NK-92 (cell line): ENCODE measurements around the gene C18orf63.
"Not testable (repeated sequence)": the region's sequence is repeated elsewhere in the genome, so short reads cannot be mapped to it uniquely, and the experiment has no call there.

Source experiments
- DNase-seq: peaks from one replicate; lab custom pipeline; 2025; ENCODE audit not compliant: unreplicated experiment; lab: John Stamatoyannopoulos, UW

C18orf63 gene

DNA sequence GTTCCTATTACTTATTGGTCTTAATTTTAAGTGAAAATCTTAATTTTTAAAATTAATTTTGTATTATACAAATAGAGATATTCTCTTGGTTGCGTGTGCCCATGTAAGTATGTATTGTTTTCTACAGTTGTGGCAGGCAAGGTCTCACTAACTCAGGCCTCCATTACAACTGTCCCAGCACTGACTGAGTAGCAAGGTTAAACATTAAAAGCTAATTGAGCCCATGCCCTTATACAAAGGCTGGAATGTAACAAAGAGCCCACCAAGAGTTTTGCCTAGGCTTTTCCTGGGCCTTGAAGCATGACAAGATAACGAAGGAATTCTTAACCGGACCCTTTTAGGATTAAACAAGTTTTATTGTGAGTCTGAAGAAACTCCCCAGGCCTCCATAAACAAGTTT is 11.2 kb downstream of the C18orf63 start:
- DNase-seq = not testable (repeated sequence)

DNA sequence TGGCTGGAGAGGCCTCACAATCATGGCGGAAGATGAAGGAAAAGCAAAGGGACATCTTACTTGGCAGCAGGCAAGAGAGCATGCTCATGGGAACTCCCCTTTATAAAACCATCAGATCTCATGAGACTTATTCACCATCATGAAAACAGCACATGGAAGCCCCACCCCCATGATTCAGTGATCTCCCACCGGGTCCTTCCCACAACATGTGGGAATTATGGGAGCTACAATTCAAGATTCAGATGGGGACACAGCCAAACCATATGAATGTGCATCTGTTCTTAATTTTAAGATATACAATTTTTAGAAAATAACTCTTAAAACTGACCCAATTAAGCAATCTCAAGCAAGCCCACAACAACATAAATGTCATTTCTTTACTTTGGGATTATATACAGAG is 12.6 kb downstream of the C18orf63 start:
- no peak for DNase-seq

DNA sequence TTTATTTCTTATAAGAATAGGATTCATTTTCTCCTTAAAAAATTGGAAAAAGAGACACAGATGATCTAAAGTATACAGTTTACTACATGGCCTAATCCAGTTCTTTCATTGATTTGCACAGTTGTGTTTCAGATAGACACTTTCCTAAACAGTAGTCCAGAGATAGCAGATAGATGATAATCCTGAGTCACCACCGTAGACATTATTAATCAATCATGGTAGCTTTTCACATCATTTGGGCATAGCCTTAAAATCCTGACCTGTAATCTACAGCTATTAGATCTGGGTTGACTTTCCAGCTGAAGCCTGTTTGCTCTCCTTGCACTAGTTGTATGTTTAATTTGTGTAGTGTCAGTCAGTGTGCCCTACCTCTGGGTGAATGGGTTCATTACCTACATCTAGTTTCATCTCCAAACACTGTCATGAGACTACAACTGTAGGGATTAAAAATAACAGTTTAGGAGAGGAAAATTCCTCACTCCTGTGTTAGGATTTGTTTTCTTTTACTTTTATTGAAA is 14.1 kb downstream of the C18orf63 start:
- DNase-seq = no peak

DNA sequence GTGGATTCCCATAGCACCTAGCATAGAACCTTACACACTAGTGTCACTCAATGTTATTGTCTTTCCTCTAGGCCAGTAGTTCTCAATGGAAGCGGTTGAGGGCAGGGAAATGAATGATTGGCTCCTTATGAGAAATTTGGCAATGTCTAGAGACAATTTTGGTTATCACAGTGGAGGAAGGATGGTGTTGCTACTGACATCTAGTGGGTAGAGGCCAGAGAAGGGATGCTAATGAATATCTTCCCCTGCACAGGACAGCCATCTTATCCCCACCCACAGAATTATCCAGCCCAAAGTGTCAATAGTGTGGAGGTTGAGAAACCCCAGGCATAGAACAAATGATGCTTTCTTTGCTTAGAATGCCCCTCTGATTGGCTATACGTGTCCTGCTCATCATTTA is 15.8 kb downstream of the C18orf63 start:
- DNase-seq = no peak

- no peak for DNase-seq
Observed at GRCh38 chr18:74333091-74333490, 17.5 kb downstream of the C18orf63 start.

- no peak for DNase-seq
Observed at GRCh38 chr18:74334242-74334893, 18.7 kb downstream of the C18orf63 start.

GRCh38 chr18:74336656-74337055 is 21.0 kb downstream of the C18orf63 start:
- no peak for DNase-seq

DNA sequence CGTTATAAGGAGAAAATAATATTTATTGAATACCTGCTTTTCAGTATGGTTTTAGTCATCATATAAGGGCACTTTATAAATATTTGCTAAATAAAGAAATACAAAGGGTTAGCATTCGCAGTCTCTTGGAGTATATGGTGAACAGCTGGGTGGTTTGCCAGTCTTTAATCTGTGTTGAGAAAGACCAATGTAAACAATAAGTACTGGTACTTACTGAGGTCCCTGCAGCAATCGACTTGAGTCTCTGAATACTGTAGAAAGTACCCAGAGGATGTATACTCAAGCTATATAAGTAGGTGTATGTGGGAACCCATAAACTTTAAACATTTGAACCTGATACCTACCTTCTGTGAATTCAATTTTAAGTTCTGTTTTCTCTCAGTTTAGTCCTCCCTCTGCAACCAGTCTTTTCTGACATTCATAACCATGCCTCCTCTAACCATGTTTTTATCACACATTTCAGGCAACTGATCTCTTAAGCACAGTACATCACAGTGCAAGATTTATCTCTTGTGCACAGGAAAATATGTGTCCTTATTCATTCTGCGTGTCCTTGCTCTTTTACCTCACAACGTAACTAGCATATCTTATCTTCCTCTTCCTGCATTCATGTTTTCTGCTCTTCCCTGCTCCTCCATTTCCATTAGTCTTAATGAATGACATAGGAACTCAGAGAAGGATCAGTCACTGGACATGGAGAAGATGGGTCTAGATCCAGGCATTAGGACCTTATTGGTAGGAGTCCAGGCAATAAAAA is 21.7 kb downstream of the C18orf63 start:
- DNase-seq = no peak

DNA sequence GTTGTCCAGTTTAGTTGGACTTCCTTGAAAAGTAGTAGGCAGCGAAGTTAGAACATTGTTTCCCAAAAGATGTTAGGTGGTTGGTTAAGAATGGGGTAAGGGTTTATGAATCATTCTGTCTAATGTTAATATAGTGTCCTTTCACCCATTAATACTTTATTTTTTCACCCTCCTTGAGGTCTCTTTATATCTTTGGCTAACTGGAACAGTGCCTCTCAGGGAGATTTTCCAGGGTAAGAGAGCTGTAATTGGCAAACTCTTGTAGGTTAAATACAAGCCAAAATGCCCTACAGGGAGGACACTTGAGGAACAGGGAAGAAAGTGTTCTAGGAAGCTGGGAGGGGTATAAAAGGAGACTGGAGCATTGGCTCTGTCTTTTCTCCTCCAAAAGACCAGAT is 22.3 kb downstream of the C18orf63 start:
- no peak for DNase-seq

GRCh38 chr18:74342416-74343043 is 26.9 kb downstream of the C18orf63 start:
- no peak for DNase-seq

DNA sequence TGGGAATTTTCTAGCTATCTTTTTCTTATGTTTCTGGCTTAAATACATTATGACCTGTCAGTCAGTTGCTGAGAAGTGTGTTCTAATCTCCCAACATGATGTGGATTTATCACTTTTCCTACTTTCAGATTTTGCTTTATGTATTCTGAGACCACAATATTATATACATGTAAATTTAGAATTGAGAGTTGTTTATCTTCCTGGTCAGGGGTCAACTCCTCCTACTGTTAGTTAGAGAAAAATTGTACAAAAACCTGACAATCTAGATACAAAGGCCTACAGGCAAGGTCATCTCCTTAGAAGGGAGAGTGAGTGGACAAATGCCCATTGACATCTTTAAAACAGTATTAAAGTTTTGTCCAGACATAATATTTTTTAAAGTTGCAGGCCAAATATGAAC is 30.6 kb downstream of the C18orf63 start:
- DNase-seq = no peak

- no peak for DNase-seq
Observed at GRCh38 chr18:74348581-74348980, 32.9 kb downstream of the C18orf63 start.

GRCh38 chr18:74351354-74351753 is 35.7 kb downstream of the C18orf63 start:
- no peak for DNase-seq

DNA sequence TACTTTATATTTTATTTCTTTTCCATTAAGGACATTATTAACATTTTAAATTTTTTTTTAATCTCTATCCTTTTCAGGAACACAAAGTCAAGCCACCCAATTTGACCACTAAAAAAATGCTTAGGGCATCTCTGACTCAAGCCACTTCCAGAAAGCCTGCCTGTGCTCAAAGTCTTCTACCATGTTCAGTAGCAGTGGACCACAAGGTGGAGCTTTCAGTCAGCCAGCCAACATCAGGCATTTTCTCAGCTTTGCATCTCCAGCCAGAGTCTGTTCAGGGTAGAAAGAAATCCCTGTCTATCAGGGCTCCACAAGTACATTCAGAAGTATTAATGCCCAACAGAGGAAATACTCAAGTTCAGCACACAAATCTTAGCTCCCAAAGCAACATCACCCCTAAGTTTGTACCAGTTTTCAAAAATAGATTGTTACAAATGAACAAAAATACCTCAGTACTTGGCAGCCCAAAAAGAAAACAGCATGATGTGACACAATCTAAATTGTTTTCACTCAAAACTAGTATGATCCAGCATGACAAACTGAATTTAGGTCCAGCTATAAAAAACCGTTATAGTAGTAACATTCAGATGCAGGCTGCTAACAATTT is 37.6 kb downstream of the C18orf63 start:
- no peak for DNase-seq

- no peak for DNase-seq
Observed at GRCh38 chr18:74356959-74357358, 41.3 kb downstream of the C18orf63 start.

DNA sequence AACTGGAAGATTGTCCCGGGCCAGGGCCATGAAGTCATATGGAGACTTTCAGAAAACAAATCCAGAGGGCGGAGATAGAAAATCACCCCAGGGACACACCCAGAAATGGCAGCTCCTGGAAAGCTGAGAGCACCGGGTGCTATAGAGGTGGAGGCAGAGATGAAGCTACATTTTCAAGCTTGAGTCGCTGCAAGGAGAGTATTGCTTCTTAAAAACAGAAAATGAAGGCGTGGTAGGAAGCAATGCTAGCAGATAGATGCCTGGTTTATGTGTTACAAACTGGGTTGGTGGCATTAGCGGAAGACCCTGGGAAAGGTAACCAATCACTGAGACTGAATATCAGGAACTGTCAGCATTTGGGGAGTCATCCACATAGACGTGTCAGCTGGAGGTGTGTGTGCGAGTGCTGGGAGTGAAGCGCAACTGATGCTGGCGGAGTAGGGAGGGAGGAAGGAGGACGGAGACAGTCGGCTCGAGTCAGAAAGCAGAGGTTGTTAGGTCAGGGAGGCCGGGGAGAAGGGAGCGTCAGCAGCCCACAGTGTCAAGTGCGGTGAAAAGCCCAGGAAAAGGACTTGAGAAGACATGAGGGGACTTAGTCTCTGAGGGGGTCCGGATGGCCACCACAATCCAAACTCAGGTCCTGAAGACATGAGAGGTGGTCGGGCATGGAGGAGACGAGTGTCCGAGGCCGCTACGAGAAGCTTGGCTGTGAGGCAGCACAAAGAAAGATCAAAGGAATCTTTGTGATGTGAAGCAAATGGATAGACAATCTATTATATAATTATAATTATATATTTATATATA is 45.4 kb downstream of the C18orf63 start:
- DNase-seq = no peak

DNA sequence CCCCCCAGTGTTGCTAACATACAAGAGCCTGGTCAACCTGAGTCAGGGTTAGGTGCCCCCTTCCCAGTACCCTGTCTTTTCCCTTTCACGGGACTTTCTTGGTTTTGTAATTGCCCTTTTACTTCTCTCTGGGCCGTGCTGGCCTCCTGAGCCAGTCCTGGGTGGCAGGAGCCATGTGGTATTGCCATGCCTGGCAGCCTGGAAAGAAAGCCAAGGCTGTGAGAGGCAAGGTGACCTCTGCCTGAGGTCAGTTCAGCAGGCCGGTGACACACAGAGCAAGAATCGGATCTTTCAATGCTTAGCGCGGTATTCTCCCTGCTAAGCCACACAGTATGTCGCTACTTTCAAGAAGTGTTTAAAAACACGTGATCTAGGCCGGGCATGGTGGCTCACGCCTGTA is 52.3 kb downstream of the C18orf63 start:
- DNase-seq = no peak

- no peak for DNase-seq
Observed at GRCh38 chr18:74368901-74369705, 53.5 kb downstream of the C18orf63 start.

DNA sequence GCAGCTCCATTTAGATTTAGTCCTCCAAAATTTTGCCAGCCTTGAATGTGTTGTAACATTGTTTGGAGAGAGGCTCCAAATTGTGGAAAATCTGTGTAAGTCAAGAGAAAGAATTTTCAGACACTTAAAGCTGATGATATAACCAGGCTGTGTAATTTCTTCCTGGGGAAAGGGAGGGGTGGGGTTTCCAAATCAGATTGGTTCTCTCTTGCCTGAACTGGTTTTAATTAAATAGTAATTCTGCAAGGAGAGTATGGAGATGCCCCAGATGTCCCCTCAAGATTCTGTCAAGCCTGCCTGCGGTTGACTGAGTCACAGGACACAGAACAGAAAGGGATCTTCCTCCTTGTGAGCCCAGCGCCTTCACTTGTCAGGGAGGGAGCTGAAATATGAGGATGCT is 54.5 kb downstream of the C18orf63 start:
- no peak for DNase-seq

- DNase-seq = no peak
Observed at GRCh38 chr18:74373428-74373827, 57.8 kb downstream of the C18orf63 start.
